T-helper 2 cell treated with Interferon-gamma antibody and Interleukin-4, amounts not matched to agents 5 μg/mL and 100 μg/mL, for 36 hours (primary cell): ENCODE data around the gene SNX14.
"Not testable (repeated sequence)": the region's sequence is repeated elsewhere in the genome, so short reads cannot be mapped to it uniquely, and the experiment has no call there.

Source experiments
- DNase-seq: peaks from one replicate; pipeline ENCODE4 v3.0.0; 2021; ENCODE audit warnings: low spot score
- H3K27ac Mint-ChIP-seq: one replicate; pipeline ENCODE4 v1.8.0; 2021; ENCODE audit warnings: mild to moderate bottlenecking, mixed read lengths
- H3K27me3 Mint-ChIP-seq: one replicate; pipeline ENCODE4 v1.8.0; 2021; ENCODE audit warnings: low read depth, mixed read lengths
- H3K36me3 Mint-ChIP-seq: one replicate; pipeline ENCODE4 v1.8.0; 2021; ENCODE audit warnings: low read depth, mixed read lengths
- H3K4me1 Mint-ChIP-seq: one replicate; pipeline ENCODE4 v1.8.0; 2021; ENCODE audit warnings: low read depth, mixed read lengths
- H3K4me3 Mint-ChIP-seq: one replicate; pipeline ENCODE4 v1.8.0; 2022; ENCODE audit warnings: mild to moderate bottlenecking, moderate library complexity, mixed read lengths
- H3K9me3 Mint-ChIP-seq: one replicate; pipeline ENCODE4 v1.8.0; 2021; ENCODE audit warnings: mixed read lengths

Gene SNX14

DNA sequence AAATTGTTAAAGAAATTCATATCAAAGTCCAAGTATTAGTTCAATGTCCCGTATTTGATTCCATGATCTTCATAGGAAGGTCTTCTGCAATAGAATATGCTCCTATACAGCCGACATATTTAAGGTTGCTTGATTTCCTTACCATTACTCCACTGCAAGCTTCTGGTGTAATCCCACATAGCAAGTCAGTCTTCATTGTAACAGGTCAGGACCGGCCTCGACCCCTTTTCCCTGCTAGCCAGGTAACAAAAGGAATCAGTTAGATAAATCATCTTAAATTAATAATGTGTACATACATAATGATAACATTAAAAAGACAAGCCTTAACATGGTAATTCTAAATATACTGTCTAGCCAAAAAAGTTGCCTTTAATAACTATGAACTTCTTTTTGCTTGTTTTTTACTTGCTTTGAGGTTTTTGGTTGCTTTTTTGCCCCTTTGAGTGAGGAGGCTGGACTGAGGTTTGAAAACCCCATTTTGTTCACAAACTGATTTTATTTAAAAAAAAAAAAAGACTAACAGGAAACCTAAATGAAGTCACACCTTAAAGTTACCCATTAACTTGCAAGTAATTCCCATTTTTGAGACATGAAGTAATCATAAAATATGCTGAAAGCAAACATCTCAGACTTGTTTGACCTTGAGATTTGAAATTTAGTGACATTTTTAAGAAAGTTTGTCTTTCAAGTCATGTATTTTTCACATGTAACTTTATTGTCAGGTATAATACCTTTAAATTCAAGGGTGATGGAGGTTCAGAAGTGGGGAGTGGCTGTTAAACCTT lies 19.2 kb upstream of the SNX14 start:
- peaks cover 70% of the 10 kb centered on the region for H3K36me3 Mint-ChIP-seq
- DNase-seq, result no peak

DNA sequence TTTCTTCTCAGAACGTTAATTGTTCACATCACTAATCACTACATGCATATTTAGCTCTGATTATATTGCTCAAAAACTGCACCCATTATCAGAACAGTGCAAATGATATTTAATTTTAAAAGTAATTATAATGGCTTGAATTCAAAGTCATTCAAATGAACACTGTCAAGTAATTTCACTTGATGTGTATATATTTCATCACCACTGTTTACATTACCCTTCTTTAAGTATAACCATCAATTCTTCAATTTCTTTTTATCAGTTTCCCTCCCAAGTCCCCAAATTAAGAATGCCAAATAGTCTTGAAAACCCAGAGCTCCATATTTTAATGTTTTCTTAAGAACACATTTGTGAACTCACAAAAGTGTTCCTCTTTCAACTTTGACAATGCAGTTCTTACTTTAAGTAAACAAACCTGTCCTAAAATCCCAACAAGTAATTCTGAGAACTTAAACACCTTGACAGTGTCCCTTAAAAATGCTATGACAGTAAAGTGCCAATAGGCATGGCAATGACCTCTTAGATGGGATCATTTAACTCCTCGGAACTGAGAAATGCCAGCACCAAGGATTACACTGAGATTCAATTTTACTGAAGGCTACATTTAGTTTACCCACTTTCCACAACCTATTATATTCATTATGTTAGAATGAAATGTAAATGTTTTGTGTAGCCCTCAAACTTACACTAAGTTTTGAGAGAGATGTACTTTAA lies 16.7 kb upstream of the SNX14 start:
- Mint-ChIP-seq H3K4me3 (no peak overlapping the region), H3K36me3 (peaks cover 60% of the 10 kb centered on the region), H3K27ac (no peak overlapping the region), H3K9me3 (no peaks in the 10 kb centered on the region), H3K27me3 (no peaks in the 10 kb centered on the region), H3K4me1 (peaks cover 6% of the 10 kb centered on the region)
- no peak for DNase-seq

More for the DNA sequence above, 19.2 kb upstream of the SNX14 start:
- Mint-ChIP-seq H3K9me3 (no peaks in the 10 kb centered on the region), H3K27ac (no peak overlapping the region), H3K4me3 (no peak overlapping the region), H3K4me1 (peaks cover 7% of the 10 kb centered on the region), H3K27me3 (no peaks in the 10 kb centered on the region)

DNA sequence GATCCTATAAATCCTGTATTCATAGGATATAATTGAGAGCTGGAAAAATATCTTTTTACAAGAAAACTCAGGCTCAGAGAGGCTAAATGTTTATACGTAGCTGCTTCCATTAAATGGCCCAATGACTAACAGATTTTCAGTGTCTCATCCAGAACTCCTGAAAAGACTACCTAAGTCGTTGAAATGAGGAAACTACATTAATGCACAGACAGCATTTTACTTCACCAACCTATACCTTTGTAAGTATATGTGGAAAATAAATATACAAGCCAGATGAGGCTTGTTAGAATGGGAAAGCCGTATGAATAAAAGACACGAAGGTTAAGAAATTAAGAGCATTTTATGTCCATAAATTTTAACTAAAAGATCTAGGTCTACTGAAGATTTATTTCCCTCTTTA lies 8.4 kb upstream of the SNX14 start:
- Mint-ChIP-seq H3K4me1 (no peaks in the 10 kb centered on the region), H3K27me3 (no peaks in the 10 kb centered on the region), H3K4me3 (no peak overlapping the region), H3K27ac (no peak overlapping the region), H3K36me3 (peaks cover 12% of the 10 kb centered on the region), H3K9me3 (no peaks in the 10 kb centered on the region)
- no peak for DNase-seq

DNA sequence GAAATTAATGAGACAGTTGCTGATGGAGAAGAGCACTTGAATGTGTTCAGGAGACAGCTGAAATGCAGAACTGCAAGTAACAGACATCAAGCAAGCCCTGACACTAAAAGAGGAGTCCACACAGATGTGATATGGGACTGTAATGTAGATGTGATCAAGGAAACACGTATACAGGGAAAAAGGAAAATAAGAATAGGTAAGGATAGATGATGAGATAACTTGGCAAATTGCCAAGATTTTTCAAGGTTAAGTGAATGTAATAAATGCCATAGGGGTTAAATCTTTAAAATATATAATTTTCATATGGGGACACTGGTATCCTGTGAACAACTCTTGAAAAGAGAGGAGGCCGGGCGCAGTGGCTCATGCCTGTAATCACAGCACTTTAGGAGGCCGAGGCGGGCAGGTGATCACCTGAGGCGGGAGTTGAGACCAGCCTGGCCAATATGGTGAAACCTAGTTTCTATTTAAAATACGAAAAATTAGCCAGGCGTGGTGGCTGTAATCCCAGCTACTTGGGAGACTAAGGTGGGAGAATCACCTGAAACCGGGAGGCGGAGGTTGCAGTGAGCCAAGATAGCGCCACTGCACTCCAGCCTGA lies 7.2 kb upstream of the SNX14 start:
- peaks cover 10% of the 10 kb centered on the region for H3K36me3 Mint-ChIP-seq
- H3K9me3 Mint-ChIP-seq, result no peaks in the 10 kb centered on the region
- no peak for DNase-seq
- no peak overlapping the region for H3K4me3 Mint-ChIP-seq
- no peak overlapping the region for H3K27ac Mint-ChIP-seq
- no peaks in the 10 kb centered on the region for H3K4me1 Mint-ChIP-seq
- H3K27me3 Mint-ChIP-seq, result no peaks in the 10 kb centered on the region

DNA sequence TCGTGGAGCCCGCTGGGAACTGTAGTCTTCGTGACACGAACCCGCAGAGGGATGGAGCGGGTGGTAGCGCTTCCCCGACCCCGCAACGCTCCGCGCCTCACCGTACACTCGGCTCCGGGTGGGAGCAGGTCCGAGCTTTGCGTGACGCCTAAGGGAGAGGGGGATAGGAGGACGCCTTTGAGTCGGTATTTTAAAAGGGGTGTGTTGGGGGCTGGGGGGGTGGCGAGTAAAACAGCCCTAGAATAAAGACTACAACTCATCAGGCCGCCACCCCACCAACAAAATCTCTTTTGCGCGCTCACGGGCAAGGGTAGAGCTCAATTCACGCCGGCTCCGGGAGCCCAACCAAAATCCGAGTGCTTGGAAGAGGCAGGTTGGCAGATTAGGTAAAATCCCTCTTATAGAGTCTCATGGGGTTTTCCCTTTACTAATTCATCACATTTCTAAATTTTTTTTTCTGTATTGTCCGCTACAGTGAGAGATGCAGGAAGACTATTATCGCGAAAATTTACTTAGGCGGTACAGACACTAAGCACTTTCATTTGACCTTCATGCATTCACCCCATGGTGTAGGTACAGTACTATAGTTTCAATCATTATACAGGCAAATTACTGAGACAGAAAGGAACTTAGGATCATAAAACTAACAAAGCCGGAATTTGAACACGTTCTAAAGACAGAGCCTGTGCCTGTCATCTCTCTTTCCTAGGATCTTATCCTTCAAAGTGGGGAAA lies 706 bp upstream of the SNX14 start:
- H3K27me3 Mint-ChIP-seq, result no peaks in the 10 kb centered on the region
- peak overlapping the region; percentile 91 for H3K27ac Mint-ChIP-seq
- H3K36me3 Mint-ChIP-seq, result peaks cover 29% of the 10 kb centered on the region
- peaks cover 12% of the 10 kb centered on the region for H3K9me3 Mint-ChIP-seq
- peak overlapping the region; percentile 95 for H3K4me3 Mint-ChIP-seq
- DNase-seq, result no peak
- peaks cover 28% of the 10 kb centered on the region for H3K4me1 Mint-ChIP-seq

DNA sequence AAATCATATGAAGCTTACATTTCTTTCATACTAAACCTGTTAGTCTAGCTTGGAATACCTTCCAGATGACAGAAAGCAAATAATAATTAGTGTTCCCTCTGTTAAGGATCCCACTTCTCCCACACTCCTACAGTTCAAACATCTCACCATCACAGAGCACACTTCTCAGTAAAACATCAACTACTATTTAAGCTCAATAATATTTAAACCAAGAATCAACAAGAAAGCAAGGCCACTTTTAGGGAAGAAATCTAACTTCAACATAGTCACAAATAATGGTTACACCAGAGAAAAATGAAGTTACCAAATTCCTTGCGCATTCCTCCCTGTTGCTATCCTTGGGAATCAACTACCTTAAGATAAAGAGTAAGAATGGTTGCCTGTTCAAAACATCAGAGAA lies 1.6 kb downstream of the SNX14 start:
- Mint-ChIP-seq H3K27me3 (no peaks in the 10 kb centered on the region), H3K4me3 (peak overlapping the region; percentile 95), H3K4me1 (peaks cover 28% of the 10 kb centered on the region), H3K36me3 (peaks cover 40% of the 10 kb centered on the region), H3K27ac (peak overlapping the region; percentile 91), H3K9me3 (peaks cover 22% of the 10 kb centered on the region)
- DNase-seq, result no peak

DNA sequence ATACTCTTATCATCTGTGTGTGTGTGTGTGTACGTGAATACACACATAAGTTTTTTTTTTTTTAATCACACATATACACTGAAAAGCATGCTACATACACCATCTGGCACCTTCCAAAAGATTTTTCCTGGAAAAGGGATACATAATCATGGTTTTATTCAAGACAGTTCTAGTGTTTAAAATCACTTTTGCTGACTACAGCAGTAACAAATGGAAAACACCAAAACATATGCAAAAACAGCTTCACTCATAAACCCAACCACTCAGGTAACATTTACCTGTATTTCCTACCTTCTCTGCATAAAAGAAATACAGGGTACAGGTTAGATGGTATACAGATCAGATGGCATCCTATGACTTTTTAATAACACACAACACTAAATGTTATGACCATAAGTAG lies 2.5 kb downstream of the SNX14 start:
- peak overlapping the region; percentile 26 for H3K4me3 Mint-ChIP-seq

DNA sequence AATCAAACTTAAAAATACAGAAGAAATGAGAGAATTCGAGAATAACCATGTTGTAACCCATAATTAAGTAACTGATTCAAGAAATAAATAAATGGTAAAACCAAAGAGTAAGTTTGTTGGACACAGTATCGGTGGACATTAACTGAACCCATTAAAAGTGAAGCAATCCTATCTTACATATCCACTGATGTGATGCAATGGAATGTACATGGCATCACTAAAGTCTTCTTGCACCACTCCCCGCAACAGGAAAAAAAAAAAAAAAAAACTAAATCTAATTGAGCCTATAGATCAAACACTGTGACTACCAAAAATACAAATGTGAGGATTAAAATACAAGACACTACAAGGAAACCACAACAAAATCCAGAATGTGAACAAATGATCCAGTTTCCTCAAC lies 7.9 kb downstream of the SNX14 start:
- Mint-ChIP-seq H3K9me3 (peaks cover 71% of the 10 kb centered on the region), H3K36me3 (peaks cover 74% of the 10 kb centered on the region), H3K27ac (no peak overlapping the region), H3K27me3 (no peaks in the 10 kb centered on the region), H3K4me1 (peaks cover 13% of the 10 kb centered on the region), H3K4me3 (no peak overlapping the region)
- no peak for DNase-seq

More for the DNA sequence above, 2.5 kb downstream of the SNX14 start:
- H3K9me3 Mint-ChIP-seq, result peaks cover 24% of the 10 kb centered on the region
- H3K36me3 Mint-ChIP-seq, result peaks cover 42% of the 10 kb centered on the region
- peaks cover 28% of the 10 kb centered on the region for H3K4me1 Mint-ChIP-seq
- no peak overlapping the region for H3K27ac Mint-ChIP-seq
- DNase-seq, result no peak
- no peaks in the 10 kb centered on the region for H3K27me3 Mint-ChIP-seq

DNA sequence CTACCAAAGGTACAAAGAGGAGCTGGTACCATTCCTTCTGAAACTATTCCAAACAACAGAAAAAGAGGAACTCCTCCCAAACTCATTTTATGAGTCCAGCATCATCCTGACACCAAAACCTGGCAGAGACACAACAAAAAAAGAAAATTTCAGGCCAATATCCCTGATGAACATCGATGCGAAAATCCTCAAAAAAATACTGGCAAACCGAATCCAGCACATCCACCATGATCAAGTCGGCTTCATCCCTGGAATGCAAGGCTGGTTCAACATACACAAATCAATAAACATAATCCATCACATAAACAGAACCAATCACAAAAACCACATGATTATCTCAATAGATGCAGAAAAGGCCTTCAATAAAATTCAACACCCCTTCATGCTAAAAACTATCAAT lies 10.8 kb downstream of the SNX14 start:
- H3K4me3 Mint-ChIP-seq, H3K27me3 Mint-ChIP-seq, H3K27ac Mint-ChIP-seq, DNase-seq: not testable (repeated sequence)
- Mint-ChIP-seq H3K36me3 (peaks cover 62% of the 10 kb centered on the region), H3K9me3 (peaks cover 51% of the 10 kb centered on the region), H3K4me1 (peaks cover 21% of the 10 kb centered on the region)

DNA sequence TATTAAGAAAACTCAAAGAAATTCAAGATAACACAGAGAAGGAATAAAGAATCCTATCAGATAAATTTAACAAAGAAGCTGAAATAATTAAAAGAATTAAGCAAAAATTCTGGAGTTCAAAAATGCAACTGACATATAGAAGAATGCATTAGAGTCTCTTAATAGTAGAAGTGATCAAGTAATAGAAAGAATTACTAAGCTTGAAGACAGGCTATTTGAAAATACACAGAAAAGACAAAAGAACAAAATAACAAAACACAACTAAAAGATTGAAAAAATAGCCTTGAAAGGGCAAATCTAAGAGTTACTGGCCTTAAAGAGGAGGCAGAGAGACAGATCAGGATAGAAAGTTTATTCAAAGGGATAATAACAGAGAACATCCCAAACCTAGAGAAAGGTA lies 12.1 kb downstream of the SNX14 start:
- Mint-ChIP-seq H3K4me1 (peaks cover 21% of the 10 kb centered on the region), H3K27me3 (no peaks in the 10 kb centered on the region), H3K4me3 (no peak overlapping the region), H3K9me3 (peaks cover 47% of the 10 kb centered on the region), H3K36me3 (peaks cover 57% of the 10 kb centered on the region), H3K27ac (no peak overlapping the region)
- DNase-seq, result no peak

DNA sequence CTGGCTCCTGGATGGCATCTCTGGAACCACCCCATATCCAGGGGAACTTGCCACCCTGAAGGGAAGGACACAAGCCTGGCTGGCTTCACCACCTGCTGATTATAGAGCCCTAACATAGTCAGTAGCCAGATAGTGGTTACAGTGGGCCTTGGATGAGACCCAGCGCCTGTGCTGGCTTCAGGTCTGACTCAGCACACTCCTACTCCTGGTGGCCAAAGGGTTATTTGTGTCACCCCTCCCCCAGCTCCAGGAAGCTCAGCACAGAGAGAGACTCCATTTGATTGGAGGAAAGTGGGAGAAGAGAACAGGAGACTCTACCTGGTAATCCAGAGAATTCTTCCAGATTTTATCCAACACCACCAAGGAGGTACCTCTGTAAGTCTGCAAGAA lies 12.8 kb downstream of the SNX14 start:
- no peaks in the 10 kb centered on the region for H3K27me3 Mint-ChIP-seq
- peaks cover 54% of the 10 kb centered on the region for H3K36me3 Mint-ChIP-seq
- H3K4me1 Mint-ChIP-seq, result peaks cover 21% of the 10 kb centered on the region
- no peak overlapping the region for H3K27ac Mint-ChIP-seq
- H3K4me3 Mint-ChIP-seq, result no peak overlapping the region
- no peak for DNase-seq
- peaks cover 45% of the 10 kb centered on the region for H3K9me3 Mint-ChIP-seq

DNA sequence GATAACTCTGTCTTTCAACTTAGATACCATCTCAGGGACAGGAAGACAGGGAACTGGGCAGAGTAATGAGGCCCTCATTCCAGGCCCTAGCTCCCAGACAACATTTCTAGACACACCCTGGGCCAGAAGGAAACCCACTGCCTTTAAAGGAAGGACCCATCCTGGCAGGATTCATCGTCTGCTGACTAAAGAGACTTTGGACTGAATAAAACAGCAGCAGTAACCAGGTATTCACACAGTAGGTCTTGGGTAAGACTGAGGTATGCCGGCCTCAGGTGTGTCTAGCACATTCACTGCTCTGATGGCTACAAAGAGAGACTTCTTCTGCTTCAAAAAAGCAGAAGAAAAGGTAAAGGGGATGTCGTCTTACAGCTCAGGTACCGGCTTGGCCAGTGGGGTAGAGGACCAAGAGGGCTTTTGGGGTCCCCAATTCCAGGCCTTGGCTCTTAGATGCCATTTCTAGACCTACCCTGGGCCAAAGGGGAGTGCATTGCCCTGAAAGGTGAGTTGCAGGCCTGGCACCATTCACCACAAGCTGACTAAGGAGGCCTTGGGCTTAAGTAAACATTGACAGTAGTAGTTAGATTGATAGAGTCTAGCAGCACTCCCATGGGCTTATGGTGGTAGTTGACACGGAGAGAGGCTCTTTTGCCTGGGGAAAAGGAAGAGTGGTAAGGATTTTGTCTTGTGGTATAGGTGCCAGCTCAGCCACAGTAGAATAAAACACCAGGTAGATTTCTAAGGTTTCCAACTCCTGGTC lies 13.4 kb downstream of the SNX14 start:
- Mint-ChIP-seq H3K4me1 (peaks cover 21% of the 10 kb centered on the region), H3K27ac (no peak overlapping the region), H3K4me3 (no peak overlapping the region), H3K27me3 (no peaks in the 10 kb centered on the region), H3K9me3 (peaks cover 39% of the 10 kb centered on the region), H3K36me3 (peaks cover 50% of the 10 kb centered on the region)
- DNase-seq, result no peak

DNA sequence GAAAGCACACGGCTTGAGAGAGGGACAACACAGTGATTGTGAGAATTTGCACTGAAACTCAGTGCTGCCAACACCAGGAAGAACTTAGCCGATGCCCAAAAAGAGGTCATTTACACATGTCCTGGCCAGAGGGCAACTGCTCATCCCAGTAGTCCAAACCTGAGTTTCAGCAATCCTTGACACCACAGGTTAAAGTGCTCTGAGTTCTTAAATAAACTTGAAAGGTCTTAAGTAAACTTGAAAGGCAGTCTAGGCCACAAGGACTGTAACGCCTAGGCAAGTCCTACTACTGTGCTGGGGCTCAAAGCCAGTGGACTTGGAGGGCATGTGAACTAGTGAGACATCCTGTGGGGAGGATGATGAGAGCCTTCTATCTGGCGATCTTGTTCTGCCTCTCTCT lies 14.1 kb downstream of the SNX14 start:
- H3K4me3 Mint-ChIP-seq, result no peak overlapping the region
- H3K9me3 Mint-ChIP-seq, result peaks cover 32% of the 10 kb centered on the region
- no peak overlapping the region for H3K27ac Mint-ChIP-seq
- no peaks in the 10 kb centered on the region for H3K27me3 Mint-ChIP-seq
- peaks cover 16% of the 10 kb centered on the region for H3K4me1 Mint-ChIP-seq
- peaks cover 43% of the 10 kb centered on the region for H3K36me3 Mint-ChIP-seq
- no peak for DNase-seq
